Measurements from ENCODE around the gene TMEM256.

GRCh38 chr17:7417056-7417655, 13.3 kb upstream of the TMEM256 start:
- TF ChIP-seq, protein P1, sequence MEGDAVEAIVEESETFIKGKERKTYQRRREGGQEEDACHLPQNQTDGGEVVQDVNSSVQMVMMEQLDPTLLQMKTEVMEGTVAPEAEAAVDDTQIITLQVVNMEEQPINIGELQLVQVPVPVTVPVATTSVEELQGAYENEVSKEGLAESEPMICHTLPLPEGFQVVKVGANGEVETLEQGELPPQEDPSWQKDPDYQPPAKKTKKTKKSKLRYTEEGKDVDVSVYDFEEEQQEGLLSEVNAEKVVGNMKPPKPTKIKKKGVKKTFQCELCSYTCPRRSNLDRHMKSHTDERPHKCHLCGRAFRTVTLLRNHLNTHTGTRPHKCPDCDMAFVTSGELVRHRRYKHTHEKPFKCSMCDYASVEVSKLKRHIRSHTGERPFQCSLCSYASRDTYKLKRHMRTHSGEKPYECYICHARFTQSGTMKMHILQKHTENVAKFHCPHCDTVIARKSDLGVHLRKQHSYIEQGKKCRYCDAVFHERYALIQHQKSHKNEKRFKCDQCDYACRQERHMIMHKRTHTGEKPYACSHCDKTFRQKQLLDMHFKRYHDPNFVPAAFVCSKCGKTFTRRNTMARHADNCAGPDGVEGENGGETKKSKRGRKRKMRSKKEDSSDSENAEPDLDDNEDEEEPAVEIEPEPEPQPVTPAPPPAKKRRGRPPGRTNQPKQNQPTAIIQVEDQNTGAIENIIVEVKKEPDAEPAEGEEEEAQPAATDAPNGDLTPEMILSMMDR (conservative IDR thresholded peaks at IDR 0.05; ENCODE audit: low read depth, low read length) = no peak
- no peak for TF ChIP-seq EZH2 (IDR thresholded peaks at IDR 0.05; ENCODE audit: borderline replicate concordance, low read depth, low read length, poor library complexity, severe bottlenecking)

Measured in A673 (cell line).